ENCODE measurements around the gene MRPS12.

The MRPS12 gene

DNA sequence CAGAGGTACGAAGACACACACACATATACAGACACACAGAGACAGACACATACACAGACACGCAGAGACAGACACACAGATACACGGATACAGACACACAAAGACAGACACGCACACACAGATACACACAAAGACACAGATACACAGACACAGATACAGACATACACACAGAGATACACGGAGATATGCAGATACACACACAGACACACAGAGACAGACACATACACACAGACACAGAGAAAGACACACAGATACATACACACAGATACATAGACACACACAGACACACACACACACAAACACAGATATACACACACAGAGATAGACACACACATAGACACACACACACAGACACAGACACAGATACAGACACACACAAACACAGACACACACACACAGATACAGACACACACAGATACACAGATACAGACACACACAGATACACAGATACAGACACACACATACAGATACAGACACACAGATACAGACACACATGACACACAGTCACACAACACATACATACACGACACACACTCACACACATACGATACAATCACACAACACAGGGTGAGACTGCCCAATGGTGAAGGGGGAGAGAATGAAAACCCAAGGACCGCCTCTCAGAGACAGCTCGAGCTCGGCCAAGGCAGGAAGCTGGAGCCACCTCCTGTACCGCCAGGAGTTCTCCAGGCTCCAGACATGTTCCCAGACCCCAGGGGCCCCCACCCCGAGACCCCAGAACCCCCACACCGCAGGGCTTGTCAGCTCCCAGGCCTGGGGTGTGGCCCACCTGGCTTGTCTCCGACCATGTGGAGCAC lies 9.9 kb upstream of the MRPS12 start:
- CTCF ChIA-PET: interaction anchor here (1.4 to 4.2 kb wide), 3 partner anchors 9 to 33 kb away, joined by 6 to 27 read pairs (median 7); partner anchors contain the start of genes MRPS12 and SARS2
- no peak for TF ChIP-seq CTCF (IDR thresholded peaks at IDR 0.05; ENCODE audit: control extremely low read depth, extremely low read depth, low read depth, missing control alignments)
- no peak for DNase-seq (ENCODE audit: extremely low spot score)
- POLR2A ChIA-PET: no interaction called here

- POLR2A ChIA-PET: no interaction called here
- no peak for TF ChIP-seq CTCF (IDR thresholded peaks at IDR 0.05; ENCODE audit: control extremely low read depth, extremely low read depth, low read depth, missing control alignments)
- DNase-seq (ENCODE audit: extremely low spot score): no peak
- CTCF ChIA-PET: interaction anchor here (1.4 kb wide), 1 partner anchor 9 kb away, joined by 6 read pairs; the partner anchor contains the start of genes MRPS12 and SARS2
Observed at GRCh38 chr19:38921420-38922274, 9.1 kb upstream of the MRPS12 start.

DNA sequence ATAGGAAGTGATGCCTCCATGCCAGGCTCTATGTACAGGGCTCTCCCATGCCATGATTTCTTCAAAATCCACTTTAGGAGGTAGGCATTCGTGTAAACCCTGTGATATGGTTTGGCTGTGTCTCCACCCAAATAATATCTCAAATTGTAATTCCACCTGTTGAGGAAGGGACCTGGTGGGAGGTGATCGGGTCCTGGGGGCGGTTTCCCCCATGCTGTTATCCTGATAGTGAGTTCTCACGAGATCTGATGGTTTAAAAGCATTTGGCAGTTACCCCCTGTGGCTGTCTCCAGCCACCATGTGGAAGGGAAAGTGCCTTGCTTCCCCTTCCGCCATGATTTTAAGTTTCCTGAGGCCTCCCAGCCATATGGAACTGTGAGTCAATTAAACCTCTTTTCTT lies 8.3 kb upstream of the MRPS12 start:
- ChIA-PET CTCF (interaction anchor here (1.4 kb wide), 1 partner anchor 8 kb away, joined by 6 read pairs; the partner anchor contains the start of genes MRPS12 and SARS2), POLR2A (no interaction called here)
- TF ChIP-seq CTCF (IDR thresholded peaks at IDR 0.05; ENCODE audit: control extremely low read depth, extremely low read depth, low read depth, missing control alignments): no peak
- DNase-seq (ENCODE audit: extremely low spot score): no peak

DNA sequence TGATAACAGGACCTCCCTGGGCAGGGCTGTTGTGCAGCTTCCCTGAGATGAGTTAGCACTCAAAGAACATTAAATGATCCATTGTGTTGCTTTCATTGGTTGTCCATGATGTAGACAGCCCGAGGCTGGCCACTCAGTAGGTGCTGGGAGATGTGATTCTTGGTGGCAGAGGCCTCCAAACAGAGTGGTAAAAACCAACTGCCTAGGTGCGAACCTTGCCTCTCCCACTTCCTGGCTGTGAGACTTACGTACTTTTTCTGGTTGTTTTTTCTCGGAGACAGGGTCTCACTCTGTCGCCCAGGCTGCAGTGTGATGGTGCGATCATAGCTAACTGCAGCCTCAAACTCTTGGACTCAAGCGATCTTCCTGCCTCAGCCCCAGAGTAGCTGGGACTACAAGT lies 6.4 kb upstream of the MRPS12 start:
- CTCF ChIA-PET: interaction anchor here (0.9 kb wide), 1 partner anchor 288 kb away, joined by 3 read pairs; no protein-coding TSS in a partner anchor
- POLR2A ChIA-PET: interaction anchor here (0.6 kb wide), 1 partner anchor 20 kb away, joined by 3 read pairs; no protein-coding TSS in a partner anchor
- DNase-seq (ENCODE audit: extremely low spot score): no peak
- TF ChIP-seq CTCF (IDR thresholded peaks at IDR 0.05; ENCODE audit: control extremely low read depth, extremely low read depth, low read depth, missing control alignments): no peak

DNA sequence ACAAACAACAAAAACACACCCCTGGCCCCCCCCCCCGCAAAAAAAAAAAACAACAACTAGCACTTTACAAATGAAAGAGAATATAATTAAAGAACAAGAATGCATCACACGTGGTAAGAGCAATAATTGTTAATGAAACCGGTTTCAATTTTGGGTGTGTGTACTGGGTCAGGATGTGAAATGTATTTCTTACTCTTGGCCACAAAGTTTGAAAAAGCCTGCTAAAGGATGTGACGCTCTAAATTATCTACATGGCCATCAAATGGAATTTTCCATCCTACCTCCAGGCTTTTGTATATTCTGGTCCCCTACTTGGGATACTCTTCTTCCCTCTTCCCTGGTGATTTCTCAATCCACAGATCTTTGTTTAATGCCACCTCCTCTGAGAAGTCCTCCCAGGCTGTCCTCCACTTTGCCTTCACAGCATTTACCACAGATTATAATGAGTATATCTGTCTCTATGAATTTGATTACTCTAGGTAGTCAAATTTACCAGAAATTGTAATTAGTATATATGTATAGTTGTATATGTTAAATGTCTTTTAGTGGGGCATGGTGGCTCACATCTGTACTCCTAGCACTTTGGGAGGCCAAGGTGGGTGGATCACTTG lies 2.2 kb upstream of the MRPS12 start:
- POLR2A ChIA-PET: no interaction called here
- DNase-seq (ENCODE audit: extremely low spot score): no peak
- CTCF ChIA-PET: interaction anchor here (0.9 to 3.7 kb wide), 16 partner anchors 10 to 416 kb away, joined by 3 to 31 read pairs (median 12); partner anchors contain the start of genes CCER2, NFKBIB and SIRT2
- no peak for TF ChIP-seq CTCF (IDR thresholded peaks at IDR 0.05; ENCODE audit: control extremely low read depth, extremely low read depth, low read depth, missing control alignments)

Data from GM10248 (cell line).